CD4-positive, alpha-beta T cell treated with Interleukin-12 subunit alpha and Interleukin-12 subunit beta, for 1 hour (primary cell): Measurements from ENCODE around the gene VAPB.

Experiments used
- DNase-seq: peaks from one replicate; pipeline ENCODE4 v3.0.0-alpha.2; 2020

The VAPB gene

DNA sequence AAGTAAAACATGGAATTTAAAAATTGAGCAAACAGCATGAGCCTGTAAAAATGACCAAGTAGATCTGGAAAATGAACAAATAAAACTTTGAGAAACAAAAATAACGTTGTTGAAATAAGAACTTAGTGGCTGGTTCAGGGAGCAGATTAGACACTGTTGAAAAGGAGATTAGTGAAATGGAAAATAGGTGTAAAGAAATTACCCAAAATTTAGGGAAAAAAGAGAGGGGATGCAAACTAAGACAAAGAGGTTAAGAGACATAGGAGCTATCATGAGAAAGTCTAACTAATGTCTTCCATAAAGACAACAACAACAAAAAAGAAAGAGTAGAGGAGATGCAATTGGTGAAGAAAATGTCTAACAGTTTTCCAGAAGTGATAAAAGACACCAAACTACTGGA is 97.2 kb downstream of the VAPB start:
- DNase-seq = no peak

GRCh38 chr20:58492074-58492718 is 103.2 kb downstream of the VAPB start:
- DNase-seq = no peak

GRCh38 chr20:58492795-58493524 is 103.9 kb downstream of the VAPB start:
- no peak for DNase-seq

DNA sequence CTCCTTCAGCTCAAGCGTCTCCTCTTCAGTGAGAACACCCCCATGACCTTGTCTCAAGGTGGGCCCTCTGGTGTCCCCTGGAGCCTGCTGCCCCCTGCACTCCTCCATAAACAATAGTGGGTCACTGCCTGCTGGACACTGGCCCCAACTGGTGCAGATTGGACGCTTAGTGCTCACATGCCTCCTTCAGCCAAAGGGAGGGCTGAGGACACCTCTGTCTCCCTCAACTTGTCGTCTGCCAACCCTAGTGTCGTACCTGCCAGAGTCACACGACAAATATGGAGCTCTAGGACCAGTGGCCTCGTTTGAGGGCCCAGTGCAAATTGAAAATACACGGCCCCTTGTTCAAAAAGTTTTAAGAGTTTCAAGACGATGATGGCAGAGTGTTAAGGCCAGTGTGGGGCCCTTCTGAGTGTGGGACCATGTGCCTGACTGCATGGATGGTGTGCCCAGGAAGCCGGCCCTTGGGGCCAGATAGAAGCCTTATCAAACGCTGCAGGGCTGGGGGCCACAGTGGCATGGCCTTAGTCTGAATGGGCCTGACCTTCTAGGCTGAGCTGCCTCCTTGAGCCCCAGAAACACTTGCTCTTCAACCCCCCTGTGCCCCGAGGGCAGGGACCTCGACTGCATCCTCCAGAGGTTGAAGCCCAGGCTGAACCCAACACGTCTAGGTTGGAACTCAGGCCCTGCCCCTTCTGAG is 106.0 kb downstream of the VAPB start:
- no peak for DNase-seq

GRCh38 chr20:58495623-58496428 is 106.8 kb downstream of the VAPB start:
- no peak for DNase-seq

DNA sequence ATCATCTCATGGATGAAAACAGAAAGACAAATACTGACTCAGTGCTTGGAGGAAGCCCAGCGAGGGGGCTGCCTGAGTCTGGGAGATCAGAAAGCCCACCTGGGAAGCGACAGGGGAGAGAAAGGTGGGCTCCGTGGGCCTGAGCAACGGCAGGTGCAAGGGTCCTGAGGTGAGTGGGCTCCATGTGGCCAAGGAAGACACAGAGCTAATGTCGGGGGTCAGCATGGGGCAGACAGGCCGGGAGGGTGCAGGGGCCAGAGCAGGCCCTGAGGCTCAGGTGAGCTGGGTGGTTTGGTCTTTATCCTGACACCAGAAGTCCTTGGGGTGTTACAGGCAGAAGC is 107.4 kb downstream of the VAPB start:
- DNase-seq = no peak

DNA sequence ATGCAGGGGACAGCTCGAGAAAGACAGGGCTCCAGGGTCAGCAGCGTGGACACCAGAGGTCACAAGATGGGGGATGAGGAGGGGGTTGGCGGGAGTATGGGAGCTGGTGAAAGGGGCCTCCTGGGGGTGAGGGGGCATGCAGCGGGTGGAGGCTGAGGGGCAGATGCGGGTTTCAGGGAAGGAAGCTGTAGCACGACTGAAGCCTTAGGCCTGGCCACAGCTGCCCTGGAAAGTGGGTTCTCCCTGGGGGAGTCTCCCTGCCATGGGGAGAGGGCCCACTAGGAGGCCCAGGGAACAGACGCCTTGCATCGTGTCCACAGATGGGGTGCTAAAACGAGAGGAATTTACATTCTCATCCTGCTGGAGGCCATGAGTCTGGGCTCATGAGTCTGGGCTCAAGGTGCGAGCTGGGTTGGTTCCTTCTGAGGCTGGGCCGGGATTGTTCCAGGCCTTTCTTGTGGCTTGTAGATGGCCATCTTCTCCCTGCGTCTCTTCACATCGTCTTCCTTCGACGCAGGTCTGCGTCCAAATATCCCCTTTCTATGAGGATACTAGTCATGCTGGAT is 108.1 kb downstream of the VAPB start:
- no peak for DNase-seq

- DNase-seq = no peak
These were observed 108.9 kb downstream of the VAPB start for GRCh38 chr20:58497724-58498469.

DNA sequence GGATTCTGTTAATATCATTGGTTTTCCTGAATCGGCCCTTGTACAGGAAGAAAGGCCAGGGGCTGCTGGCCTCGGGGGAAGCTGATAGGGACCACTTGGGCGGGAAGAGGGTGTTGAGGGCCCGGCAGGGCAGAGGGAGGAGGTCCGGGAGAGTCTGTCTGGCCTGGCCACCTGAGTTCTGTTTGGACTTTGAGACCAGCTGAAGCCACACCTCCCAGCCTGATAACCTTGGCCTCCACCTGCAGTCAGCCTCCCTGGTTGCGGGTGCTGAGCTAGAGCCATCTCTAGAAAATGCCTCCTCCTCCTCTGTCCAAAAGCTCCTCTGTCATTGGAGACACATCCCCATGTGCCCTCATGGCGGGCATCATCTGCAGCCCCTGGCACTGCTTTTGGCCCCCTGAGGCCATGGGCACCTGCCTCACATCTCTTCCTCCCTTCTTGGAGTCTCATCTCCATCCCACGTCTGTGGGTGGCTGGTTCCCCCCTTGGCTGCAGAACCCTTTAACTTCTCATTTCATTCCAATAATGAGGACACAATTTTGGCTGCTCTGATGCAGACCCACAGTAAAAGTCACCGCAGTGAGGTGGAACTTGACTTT is 109.5 kb downstream of the VAPB start:
- DNase-seq = no peak

GRCh38 chr20:58500256-58500655 is 111.2 kb downstream of the VAPB start:
- DNase-seq = no peak
